CD1c-positive myeloid dendritic cell (primary cell): ENCODE results near the gene CXCR3.
"Not testable (repeated sequence)": the region's sequence is repeated elsewhere in the genome, so short reads cannot be mapped to it uniquely, and the experiment has no call there.

Source experiments
- DNase-seq: peaks from one replicate; pipeline ENCODE4 v3.0.0-alpha.2; 2016; ENCODE audit errors: extremely low spot score

The CXCR3 gene

GRCh38 chrX:71611736-71612135 lies 6.6 kb downstream of the CXCR3 start:
- not testable (repeated sequence) for DNase-seq

GRCh38 chrX:71609095-71609750 lies 9.1 kb downstream of the CXCR3 start:
- no peak for DNase-seq

GRCh38 chrX:71607488-71607887 lies 10.8 kb downstream of the CXCR3 start:
- no peak for DNase-seq

- no peak for DNase-seq
Observed at GRCh38 chrX:71606536-71607216, 11.6 kb downstream of the CXCR3 start.

- DNase-seq = no peak
Observed at GRCh38 chrX:71604796-71605568, 13.3 kb downstream of the CXCR3 start.

GRCh38 chrX:71604141-71604540 lies 14.2 kb downstream of the CXCR3 start:
- DNase-seq = no peak

GRCh38 chrX:71603618-71604017 lies 14.7 kb downstream of the CXCR3 start:
- no peak for DNase-seq

- no peak for DNase-seq
Observed at GRCh38 chrX:71599965-71600364, 18.3 kb downstream of the CXCR3 start.

- not testable (repeated sequence) for DNase-seq
Observed at GRCh38 chrX:71593210-71593609, 25.1 kb downstream of the CXCR3 start.

- no peak for DNase-seq
Observed at GRCh38 chrX:71586929-71587328, 31.4 kb downstream of the CXCR3 start.

- DNase-seq = no peak
Observed at GRCh38 chrX:71581210-71581609, 37.1 kb downstream of the CXCR3 start.

GRCh38 chrX:71579990-71580380 lies 38.3 kb downstream of the CXCR3 start:
- no peak for DNase-seq

- no peak for DNase-seq
Observed at GRCh38 chrX:71579136-71579989, 38.9 kb downstream of the CXCR3 start.

- no peak for DNase-seq
Observed at GRCh38 chrX:71578253-71579135, 39.8 kb downstream of the CXCR3 start, which contains the start of gene GCNA. Gene GCNA, plus strand, starts transcription at chrX:71578437. Its CDS starts 2,385 bp downstream, at chrX:71580822.

- DNase-seq = no peak
Observed at GRCh38 chrX:71577682-71578081, 40.6 kb downstream of the CXCR3 start.

GRCh38 chrX:71573590-71573989 lies 44.7 kb downstream of the CXCR3 start:
- no peak for DNase-seq

- DNase-seq = not testable (repeated sequence)
Observed at GRCh38 chrX:71571390-71571789, 46.9 kb downstream of the CXCR3 start.
